Mesodermal cell (in vitro differentiated cells): ENCODE data around the gene VSTM1.
"Not testable (repeated sequence)": the region's sequence is repeated elsewhere in the genome, so short reads cannot be mapped to it uniquely, and the experiment has no call there.

ENCODE experiments used
- H3K27ac ChIP-seq: 2 replicates; pipeline ENCODE4 v1.7.0; 2013; ENCODE audit warnings: mild to moderate bottlenecking, low read depth, low read length, moderate library complexity; ENCODE audit not compliant: severe bottlenecking
- H3K36me3 ChIP-seq: 2 replicates; pipeline ENCODE4 v1.7.1; 2013; ENCODE audit warnings: mild to moderate bottlenecking, low read length, moderate library complexity; ENCODE audit not compliant: control insufficient read depth, insufficient read depth
- H3K4me1 ChIP-seq: one replicate; pipeline ENCODE4 v1.7.1; 2013; ENCODE audit warnings: mild to moderate bottlenecking, low read length; ENCODE audit not compliant: insufficient read depth, control insufficient read depth, poor library complexity, severe bottlenecking
- H3K4me3 ChIP-seq: 2 replicates; pipeline ENCODE4 v1.7.0; 2013; ENCODE audit warnings: low read length, control low read depth, mild to moderate bottlenecking; ENCODE audit not compliant: insufficient read depth, poor library complexity, severe bottlenecking; ENCODE audit errors: extremely low read depth
- H3K9me3 ChIP-seq: 2 replicates; pipeline ENCODE4 v1.7.1; 2013; ENCODE audit warnings: mild to moderate bottlenecking, low read length, moderate library complexity; ENCODE audit not compliant: control insufficient read depth
- WGBS, 2 experiments: methylation state at CpG; one replicate each; pipeline ENCODE4 v1.1.5; 2013; ENCODE audit warnings: missing lambda C conversion rate in 2 of 2; ENCODE audit not compliant: insufficient coverage in 2 of 2; 5-methylcytosine and 5-hydroxymethylcytosine counted together

The VSTM1 gene

GRCh38 chr19:54069470-54069869, 5.8 kb upstream of the VSTM1 start:
- no peaks in the 10 kb centered on the region for H3K9me3 ChIP-seq
- H3K4me1 ChIP-seq = no peaks in the 10 kb centered on the region
- no peaks in the 10 kb centered on the region for H3K36me3 ChIP-seq
- 87 to 91% methylated on average over 5 of the region's 5 CpGs for WGBS, 2 experiments
- no peak overlapping the region for H3K27ac ChIP-seq
- no peak overlapping the region for H3K4me3 ChIP-seq

DNA sequence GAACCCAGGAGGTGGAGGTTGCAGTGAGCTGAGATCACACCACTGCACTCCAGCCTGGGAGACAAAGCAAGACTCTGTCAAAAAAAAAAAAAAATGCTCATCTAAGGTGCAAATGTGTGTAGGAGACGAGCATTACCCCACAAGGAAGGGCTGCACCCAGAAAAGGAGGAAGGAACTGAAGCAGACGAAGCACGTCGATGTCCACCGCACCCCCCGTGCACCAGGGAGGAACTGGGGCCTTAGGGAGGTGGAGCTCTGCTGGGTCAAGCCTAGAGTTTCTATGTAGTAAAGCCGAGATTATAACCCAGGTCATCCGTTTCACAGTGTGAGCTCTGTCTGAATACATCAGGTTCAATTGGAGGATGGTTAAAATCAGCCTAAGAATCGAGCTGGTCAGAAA, 1.1 kb downstream of the VSTM1 start:
- Histone ChIP-seq H3K4me1 (no peaks in the 10 kb centered on the region), H3K27ac (no peak overlapping the region), H3K36me3 (no peaks in the 10 kb centered on the region), H3K9me3 (no peaks in the 10 kb centered on the region), H3K4me3 (no peak overlapping the region)
- 86 to 88% methylated on average over 9 of the region's 9 CpGs for WGBS, 2 experiments

GRCh38 chr19:54047616-54048015, 16.1 kb downstream of the VSTM1 start:
- Histone ChIP-seq H3K4me1 (no peaks in the 10 kb centered on the region), H3K4me3 (no peak overlapping the region), H3K36me3 (no peaks in the 10 kb centered on the region), H3K27ac (no peak overlapping the region), H3K9me3 (no peaks in the 10 kb centered on the region)
- WGBS, 2 experiments = 94 to 100% methylated on average over 2 to 3 of the region's 4 CpGs

GRCh38 chr19:54045771-54046170, 17.9 kb downstream of the VSTM1 start:
- WGBS, 2 experiments = 90 to 100% methylated on average over 1 to 2 of the region's 2 CpGs

GRCh38 chr19:54042989-54043388, 20.7 kb downstream of the VSTM1 start:
- no peaks in the 10 kb centered on the region for H3K9me3 ChIP-seq
- 85 to 89% methylated on average over 2 of the region's 3 CpGs for WGBS, 2 experiments
- peaks cover 5% of the 10 kb centered on the region for H3K4me1 ChIP-seq
- no peaks in the 10 kb centered on the region for H3K36me3 ChIP-seq
- no peak overlapping the region for H3K27ac ChIP-seq
- H3K4me3 ChIP-seq = no peak overlapping the region

More at GRCh38 chr19:54045771-54046170, 17.9 kb downstream of the VSTM1 start:
- Histone ChIP-seq H3K4me3 (no peak overlapping the region), H3K36me3 (no peaks in the 10 kb centered on the region), H3K4me1 (peaks cover 5% of the 10 kb centered on the region), H3K27ac (no peak overlapping the region), H3K9me3 (no peaks in the 10 kb centered on the region)

DNA sequence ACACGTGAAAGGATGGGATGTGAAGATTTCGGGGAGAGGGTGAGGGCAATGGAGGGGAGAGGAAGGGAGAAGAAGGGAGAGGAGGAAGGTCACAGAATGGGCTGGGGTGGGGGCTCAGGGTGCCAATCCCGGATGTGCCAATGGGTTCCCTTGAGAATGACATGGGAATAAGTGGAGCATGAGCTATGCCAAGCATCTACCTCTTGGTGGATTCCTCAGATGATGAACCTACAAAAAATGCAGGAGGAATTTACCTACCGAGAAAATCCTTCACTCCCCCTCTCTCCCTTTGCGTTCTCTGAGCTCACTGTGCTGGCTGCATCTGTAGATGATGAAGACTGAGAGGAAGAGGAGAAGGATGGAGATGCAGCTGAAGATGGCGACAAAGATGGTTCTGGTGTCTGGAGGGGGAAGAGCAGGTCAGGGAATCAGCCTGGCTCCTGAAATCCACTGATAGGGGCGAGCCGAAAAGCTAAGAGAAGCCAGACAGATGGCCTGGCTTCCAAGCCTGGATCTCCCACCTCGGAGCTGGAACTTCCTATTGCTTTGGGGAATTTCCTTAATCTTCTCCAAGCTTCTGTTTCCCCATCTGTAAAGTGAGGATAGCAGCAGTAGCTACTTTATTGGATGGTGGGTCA, 21.6 kb downstream of the VSTM1 start:
- Histone ChIP-seq H3K4me1 (peaks cover 5% of the 10 kb centered on the region), H3K9me3 (no peaks in the 10 kb centered on the region), H3K36me3 (no peaks in the 10 kb centered on the region), H3K4me3 (no peak overlapping the region), H3K27ac (peak overlapping the region; percentile 41)
- 72 to 74% methylated on average over 4 to 7 of the region's 9 CpGs for WGBS, 2 experiments

DNA sequence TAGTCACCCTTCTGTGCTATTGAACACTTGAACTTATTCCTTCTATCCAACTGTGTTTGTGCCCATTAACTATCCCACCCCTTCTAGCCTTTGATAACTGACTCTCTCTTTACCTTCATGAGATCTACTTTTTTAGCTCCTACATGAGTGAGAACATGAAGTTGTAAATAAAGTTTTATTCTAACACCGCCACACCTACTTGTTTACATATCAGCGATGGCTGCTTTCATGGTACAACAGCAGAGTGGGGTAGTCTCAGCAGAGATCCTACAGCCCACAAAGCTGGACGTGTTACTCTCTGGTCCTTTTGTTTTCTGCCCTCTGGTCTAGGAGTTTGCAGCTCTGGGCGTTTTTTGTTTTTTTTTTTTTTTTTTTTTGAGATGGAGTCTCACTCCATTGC, 23.7 kb downstream of the VSTM1 start:
- Histone ChIP-seq H3K9me3 (no peaks in the 10 kb centered on the region), H3K4me3 (no peak overlapping the region), H3K4me1 (peaks cover 11% of the 10 kb centered on the region), H3K36me3 (no peaks in the 10 kb centered on the region), H3K27ac (no peak overlapping the region)
- WGBS, 2 experiments = 92 to 96% methylated on average over 2 to 3 of the region's 4 CpGs

- peaks cover 13% of the 10 kb centered on the region for H3K4me1 ChIP-seq
- not testable (repeated sequence) for H3K4me3 ChIP-seq, H3K27ac ChIP-seq, H3K9me3 ChIP-seq, H3K36me3 ChIP-seq
- WGBS, 2 experiments = 89 to 90% methylated on average over 3 to 4 of the region's 5 CpGs
Observed at GRCh38 chr19:54036542-54036941, 27.2 kb downstream of the VSTM1 start.

DNA sequence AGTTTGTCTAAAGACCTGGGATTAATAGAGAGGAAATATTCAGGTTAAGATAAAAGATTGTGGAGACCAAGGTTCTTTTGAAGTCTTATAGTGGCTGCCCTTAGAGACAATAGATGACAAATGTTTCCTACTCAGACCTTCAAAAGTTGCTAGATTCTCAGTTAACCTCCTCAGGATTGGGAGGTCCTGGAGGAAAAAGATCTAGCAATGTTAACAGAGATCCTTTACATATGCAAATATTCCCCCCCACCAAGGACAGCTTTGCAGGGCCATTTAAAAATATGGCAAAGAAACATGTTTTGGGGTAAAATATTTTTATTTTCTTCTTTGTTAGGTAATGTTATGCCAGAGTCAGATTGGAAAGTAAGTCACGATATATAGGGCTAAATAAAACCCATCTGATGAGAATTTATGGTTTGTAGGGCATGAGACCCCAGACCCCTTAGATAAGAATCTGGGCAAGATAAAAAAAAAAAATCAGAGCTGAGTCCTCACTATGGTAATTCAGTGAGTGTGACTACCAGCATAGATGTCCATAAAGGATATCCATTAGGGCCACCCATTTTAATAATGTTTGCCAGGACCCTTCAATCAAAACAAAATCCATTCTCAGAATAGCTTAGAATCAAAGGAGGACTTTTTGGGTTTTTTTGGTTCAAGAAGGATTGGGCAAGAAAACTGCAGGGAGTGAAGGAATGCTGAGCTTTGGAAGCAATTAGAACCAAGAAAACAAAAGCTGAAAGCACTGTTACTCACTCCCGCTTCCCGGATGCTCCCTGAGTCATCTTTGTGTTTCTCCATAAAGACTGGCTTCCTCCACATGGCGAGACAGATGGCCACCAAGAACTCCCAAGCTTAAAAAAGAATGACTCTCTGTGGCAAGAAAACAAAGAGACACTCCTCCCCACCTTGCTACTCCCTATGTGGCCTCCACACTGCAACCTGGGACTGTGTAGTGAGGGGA, 28.2 kb downstream of the VSTM1 start:
- Histone ChIP-seq H3K4me3 (no peak overlapping the region), H3K27ac (peak overlapping the region; percentile 85), H3K4me1 (peaks cover 13% of the 10 kb centered on the region), H3K36me3 (no peaks in the 10 kb centered on the region), H3K9me3 (no peaks in the 10 kb centered on the region)
- WGBS, 2 experiments = 0% methylated on average over 2 of the region's 4 CpGs; no CpG with 5 or more reads in 1 of the 2 experiments

DNA sequence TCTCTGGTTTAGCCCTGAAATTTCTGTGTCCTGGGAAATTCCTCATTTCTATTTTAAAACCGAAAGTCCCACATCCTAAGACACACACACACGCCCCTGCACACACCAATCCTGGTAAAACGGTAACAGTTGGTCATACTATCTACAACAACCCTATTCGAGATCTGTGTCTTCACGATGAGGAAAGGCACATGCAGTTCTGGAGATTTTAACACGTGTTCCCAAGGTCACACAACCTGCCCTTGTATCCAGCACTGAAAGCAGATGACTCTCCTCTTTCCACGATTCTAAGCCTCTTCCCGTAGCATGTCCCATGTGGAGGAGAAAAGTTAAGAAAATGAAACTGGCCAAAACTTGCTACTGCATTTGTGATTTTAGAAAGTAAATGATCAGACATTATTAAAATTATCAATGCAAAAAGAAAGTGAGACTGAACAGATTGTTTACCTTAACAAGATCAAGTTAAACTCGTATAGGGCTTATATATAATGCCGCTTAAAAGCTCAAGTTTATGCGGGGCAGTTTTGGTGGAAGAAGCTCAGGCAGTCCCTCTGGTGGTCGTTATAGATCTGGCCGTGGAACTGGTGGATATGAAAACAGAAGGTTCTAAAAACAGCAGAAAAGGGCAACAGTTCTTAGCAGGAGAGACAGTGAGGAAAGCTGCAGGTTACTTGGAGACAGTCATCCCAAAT, 32.7 kb downstream of the VSTM1 start:
- 56 to 73% methylated on average over 9 to 12 of the region's 13 CpGs for WGBS, 2 experiments
- Histone ChIP-seq H3K9me3 (no peaks in the 10 kb centered on the region), H3K4me1 (peaks cover 13% of the 10 kb centered on the region), H3K27ac (no peak overlapping the region), H3K4me3 (no peak overlapping the region), H3K36me3 (no peaks in the 10 kb centered on the region)
